IMR-90 (cell line): ENCODE measurements around the gene LHFPL5. TPM values are rescaled to one million over a fixed set of nuclear protein-coding genes. Genes with fewer than 3 reads are reported as not detected.

Experiments used
- ATAC-seq: fragments of 200-7000 bp; cut with Tn5 transposase; 2 replicates; pipeline ENCODE4 v1.9.1; 2020; ENCODE audit warnings: low read depth, mild to moderate bottlenecking, moderate library complexity
- BruUV-seq: library from RNA; stranded (reverse); fragments of 400-500 nt; replicated peaks from 2 replicates; lab custom pipeline; 2021; lab: Mats Ljungman, UMichigan
- CTCF ChIA-PET: fragments of 300-600 bp; formaldehyde crosslinking; extraction: SDS; loops from one replicate; lab custom pipeline; 2021; ENCODE audit warnings: antibody characterized with exemption; lab: Yijun Ruan, JAX
- POLR2A ChIA-PET: fragments of 300-600 bp; sonication (Branson Sonifier 250); formaldehyde crosslinking; loops from one replicate; lab custom pipeline; 2022; ENCODE audit warnings: antibody characterized with exemption; ENCODE audit not compliant: unreplicated experiment; lab: Charles Lee
- DNase-seq: peaks from one replicate; pipeline ENCODE4 v3.0.0; 2013
- H2AFZ ChIP-seq: replicated peaks from 2 replicates; pipeline ENCODE3; 2013; ENCODE audit warnings: low read length, mild to moderate bottlenecking; ENCODE audit not compliant: poor library complexity
- H2AK5ac ChIP-seq: 2 replicates; pipeline ENCODE4 v1.6.1; 2013; ENCODE audit warnings: low read depth, low read length, inconsistent platforms
- H2AK9ac ChIP-seq: replicated peaks from 2 replicates; pipeline ENCODE3; 2013; ENCODE audit warnings: mild to moderate bottlenecking, low read depth, low read length, moderate library complexity; ENCODE audit not compliant: poor library complexity
- H2BK120ac ChIP-seq: 2 replicates; pipeline ENCODE4 v1.6.1; 2013; ENCODE audit warnings: low read depth, low read length, inconsistent platforms
- H2BK15ac ChIP-seq: 3 replicates; pipeline ENCODE4 v1.6.1; 2013; ENCODE audit warnings: low read depth, low read length, inconsistent platforms
- H2BK20ac ChIP-seq: 2 replicates; pipeline ENCODE4 v1.6.1; 2013; ENCODE audit warnings: low read depth, mild to moderate bottlenecking, inconsistent platforms, low read length, moderate library complexity
- H2BK5ac ChIP-seq: 2 replicates; pipeline ENCODE4 v1.6.1; 2013; ENCODE audit warnings: mild to moderate bottlenecking, low read depth, low read length, inconsistent platforms; ENCODE audit not compliant: poor library complexity, severe bottlenecking
- H3K14ac ChIP-seq: replicated peaks from 2 replicates; pipeline ENCODE4 v1.6.1; 2013; ENCODE audit warnings: low read depth, low read length, inconsistent platforms
- H3K18ac ChIP-seq: 2 replicates; pipeline ENCODE4 v1.6.1; 2013; ENCODE audit warnings: low read depth, low read length, control low read depth
- H3K23ac ChIP-seq: 2 replicates; pipeline ENCODE4 v1.6.1; 2013; ENCODE audit warnings: low read depth, low read length, inconsistent platforms
- H3K27ac ChIP-seq: 2 replicates; pipeline ENCODE4 v1.5.1; 2013; ENCODE audit warnings: mild to moderate bottlenecking, control low read depth, low read length; ENCODE audit not compliant: insufficient read depth
- H3K27me3 ChIP-seq: 2 replicates; pipeline ENCODE4 v1.6.1; 2013; ENCODE audit warnings: low read length; ENCODE audit not compliant: control insufficient read depth, insufficient read depth
- H3K36me3 ChIP-seq: 2 replicates; pipeline ENCODE4 v1.6.1; 2013; ENCODE audit warnings: low read length, mixed read lengths; ENCODE audit not compliant: control insufficient read depth, insufficient read depth
- H3K4ac ChIP-seq: 2 replicates; pipeline ENCODE4 v1.6.1; 2013; ENCODE audit warnings: low read depth, low read length, inconsistent platforms
- H3K4me1 ChIP-seq: 2 replicates; pipeline ENCODE4 v1.6.1; 2013; ENCODE audit warnings: low read length, mixed read lengths; ENCODE audit not compliant: control insufficient read depth, insufficient read depth
- H3K4me2 ChIP-seq: 2 replicates; pipeline ENCODE4 v1.6.1; 2013; ENCODE audit warnings: low read depth, mild to moderate bottlenecking, control low read depth, low read length, moderate library complexity
- H3K4me3 ChIP-seq: 2 replicates; pipeline ENCODE4 v1.5.1; 2013; ENCODE audit warnings: low read depth, mild to moderate bottlenecking, control low read depth, low read length, moderate library complexity; ENCODE audit not compliant: insufficient read depth
- H3K56ac ChIP-seq: 2 replicates; pipeline ENCODE4 v1.6.1; 2013; ENCODE audit warnings: low read length, inconsistent platforms; ENCODE audit not compliant: insufficient read depth; ENCODE audit errors: extremely low read depth
- H3K79me1 ChIP-seq, 2 experiments: 2 replicates each; pipeline ENCODE4 v1.6.1; 2013; ENCODE audit warnings: low read length in 2 of 2, inconsistent platforms in 1 of 2, low read depth in 1 of 2
- H3K9ac ChIP-seq: 2 replicates; pipeline ENCODE4 v1.6.1; 2013; ENCODE audit warnings: low read depth, low read length, control low read depth
- H3K9me1 ChIP-seq: 2 replicates; pipeline ENCODE4 v1.6.1; 2013; ENCODE audit warnings: low read length, inconsistent platforms; ENCODE audit not compliant: insufficient read depth
- H3K9me3 ChIP-seq: 2 replicates; pipeline ENCODE4 v1.6.1; 2013; ENCODE audit warnings: low read length; ENCODE audit not compliant: control insufficient read depth, insufficient read depth
- H4K20me1 ChIP-seq: 2 replicates; pipeline ENCODE4 v1.6.1; 2013; ENCODE audit warnings: low read length, inconsistent platforms; ENCODE audit not compliant: insufficient read depth
- H4K5ac ChIP-seq: 2 replicates; pipeline ENCODE4 v1.6.1; 2013; ENCODE audit warnings: mild to moderate bottlenecking, low read depth, low read length, control low read depth
- H4K8ac ChIP-seq, 2 experiments: 2 replicates each; pipeline ENCODE4 v1.6.1; 2013; ENCODE audit warnings: low read depth in 2 of 2, low read length in 2 of 2, control low read depth in 1 of 2, inconsistent platforms in 1 of 2
- H4K91ac ChIP-seq: 2 replicates; pipeline ENCODE4 v1.6.1; 2013; ENCODE audit warnings: low read depth, low read length, inconsistent platforms; ENCODE audit not compliant: insufficient read depth
- BHLHE40 ChIP-seq: fragments of 150-350 bp; IDR thresholded peaks from 2 replicates; pipeline ENCODE4 v1.6.1; 2016; ENCODE audit warnings: mild to moderate bottlenecking, low read depth, low read length
- CEBPB ChIP-seq: IDR thresholded peaks from 2 replicates; pipeline ENCODE4 v1.6.1; 2012; ENCODE audit warnings: low read depth, low read length, improper control_type of control experiment
- CHD1 ChIP-seq: IDR thresholded peaks from 2 replicates; pipeline ENCODE4 v1.6.1; 2012; ENCODE audit warnings: low read depth, low read length, improper control_type of control experiment
- FOS ChIP-seq: fragments of 150-350 bp; IDR thresholded peaks from 2 replicates; pipeline ENCODE4 v1.6.1; 2016; ENCODE audit warnings: low read depth, low read length
- MAFK ChIP-seq: IDR thresholded peaks from 2 replicates; pipeline ENCODE4 v1.6.1; 2012; ENCODE audit warnings: low read depth, low read length, improper control_type of control experiment
- MAZ ChIP-seq: IDR thresholded peaks from 2 replicates; pipeline ENCODE4 v1.6.1; 2012; ENCODE audit warnings: low read depth, mild to moderate bottlenecking, low read length, improper control_type of control experiment, moderate library complexity, borderline replicate concordance
- MXI1 ChIP-seq: IDR thresholded peaks from 2 replicates; pipeline ENCODE4 v1.6.1; 2012; ENCODE audit warnings: low read depth, mild to moderate bottlenecking, low read length, moderate library complexity, borderline replicate concordance
- NFE2L2 ChIP-seq: fragments of 150-350 bp; IDR thresholded peaks from 2 replicates; pipeline ENCODE4 v1.6.1; 2016; ENCODE audit warnings: low read depth, mild to moderate bottlenecking, low read length
- POLR2A ChIP-seq: IDR thresholded peaks from 2 replicates; pipeline ENCODE4 v1.6.1; 2012; ENCODE audit warnings: mild to moderate bottlenecking, low read depth, low read length
- RAD21 ChIP-seq: IDR thresholded peaks from 2 replicates; pipeline ENCODE4 v1.6.1; 2012; ENCODE audit warnings: low read length, improper control_type of control experiment
- RCOR1 ChIP-seq: IDR thresholded peaks from 2 replicates; pipeline ENCODE4 v1.6.1; 2012; ENCODE audit warnings: mild to moderate bottlenecking, low read length, improper control_type of control experiment; ENCODE audit not compliant: insufficient replicate concordance
- RFX5 ChIP-seq: IDR thresholded peaks from 2 replicates; pipeline ENCODE4 v1.8.0; 2012; ENCODE audit warnings: low read depth, mild to moderate bottlenecking, low read length, moderate library complexity
- SMC3 ChIP-seq: fragments of 150-350 bp; IDR thresholded peaks from 2 replicates; pipeline ENCODE4 v1.6.1; 2016; ENCODE audit warnings: low read depth, mild to moderate bottlenecking, antibody characterized with exemption, low read length, moderate library complexity
- whole genome bisulfite sequencing, 2 experiments: methylation state at CpG; one replicate each; pipeline versions ENCODE4 v1.1.5 to v1.1.7; 2013; ENCODE audit warnings: missing lambda C conversion rate in 2 of 2; ENCODE audit not compliant: insufficient read length in 1 of 2; ENCODE audit errors: extremely low coverage in 2 of 2; 5-methylcytosine and 5-hydroxymethylcytosine counted together
- dilution Hi-C: fragments of 300-500 bp; cut with HindIII; formaldehyde crosslinking; loops from one replicate; pipeline ENCODE4 v1.14.3; 2018; ENCODE audit warnings: low sequenced_read_pairs; ENCODE audit not compliant: unreplicated experiment
- in situ Hi-C: fragments of 300-500 bp; cut with MboI; formaldehyde crosslinking; loops from 3 replicates; pipeline ENCODE4 v1.14.3; 2019; ENCODE audit warnings: low sequenced_read_pairs, inconsistent platforms, mixed read lengths
- intact Hi-C: fragments of 100-400 bp; cut with micrococcal nuclease; formaldehyde crosslinking; loops from 2 replicates; pipeline ENCODE4 v1.10.0; 2022
- polyA plus RNA-seq, 3 experiments: library from polyadenylated mRNA; depleted of rRNA; stranded (reverse); fragments of >200 nt; gene quantifications; 2 replicates each; pipeline ENCODE4 v1.2.3, GENCODE V29; 2012; ENCODE audit warnings: low replicate concordance in 1 of 3
- total RNA-seq: library from RNA; depleted of rRNA; stranded (reverse); fragments of >200 nt; gene quantifications from 2 replicates; pipeline ENCODE4 v1.2.3, GENCODE V29; 2012
- TF ChIP-seq, protein P1 (sequence below): fragments of 150-350 bp; IDR thresholded peaks from 2 replicates; pipeline ENCODE4 v1.6.1; 2016; ENCODE audit warnings: low read depth, mild to moderate bottlenecking, low read length, moderate library complexity, borderline replicate concordance
- TF ChIP-seq, protein P2 (sequence below): fragments of 150-350 bp; IDR thresholded peaks from 2 replicates; pipeline ENCODE4 v1.6.1; 2017; ENCODE audit warnings: mild to moderate bottlenecking, antibody characterized with exemption, low read length, low read depth
- TF ChIP-seq, protein P3 (sequence below): conservative IDR thresholded peaks from 2 replicates; pipeline ENCODE4 v1.5.1; 2012; ENCODE audit warnings: mild to moderate bottlenecking, low read depth, low read length, improper control_type of control experiment

LHFPL5 gene
- total and polyA plus RNA-seq, 2 of the 4 experiments (the other 2 are of a cell fraction): not detected

DNA sequence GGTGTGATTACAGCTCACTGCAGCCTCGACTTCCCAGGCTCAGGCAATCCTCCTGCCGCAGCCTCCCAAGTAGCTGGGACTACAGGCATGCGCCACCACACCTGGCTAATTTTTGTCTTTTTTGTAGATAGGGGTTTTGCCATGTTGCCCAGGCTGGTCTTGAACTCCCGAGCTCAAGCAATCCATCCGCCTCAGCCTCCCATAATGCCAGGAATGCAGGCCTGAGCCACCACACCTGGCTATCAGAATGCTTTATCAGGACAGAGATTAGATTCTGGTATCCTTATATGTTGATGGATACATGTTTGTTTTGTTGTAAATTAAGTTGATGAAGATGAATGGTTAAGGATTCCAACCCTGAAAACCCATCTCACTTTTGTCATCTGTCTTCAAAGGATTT, 24.2 kb downstream of the LHFPL5 start:
- no peak overlapping the region for H2BK5ac ChIP-seq
- ATAC-seq: no peak
- H4K8ac ChIP-seq: no peak overlapping the region
- H2BK120ac ChIP-seq: no peak overlapping the region
- no peak overlapping the region for H4K5ac ChIP-seq
- no peak overlapping the region for H3K27ac ChIP-seq
- H3K79me1 ChIP-seq: no peaks in the 10 kb centered on the region
- no peak overlapping the region for H3K4ac ChIP-seq
- no peak overlapping the region for H3K4me2 ChIP-seq
- H4K20me1 ChIP-seq: no peaks in the 10 kb centered on the region
- no peak overlapping the region for H2AK5ac ChIP-seq
- no peak for DNase-seq
- H2AFZ ChIP-seq: no peak overlapping the region
- H3K56ac ChIP-seq: no peak overlapping the region
- no peak overlapping the region for H3K9ac ChIP-seq
- no peak overlapping the region for H3K18ac ChIP-seq
- BruUV-seq: no TSS peak
- no peak overlapping the region for H3K14ac ChIP-seq
- no peak overlapping the region for H2BK15ac ChIP-seq
- dilution Hi-C loops (no loop called here), intact Hi-C loops (no loop called here), in situ Hi-C loops (no loop called here)
- no peaks in the 10 kb centered on the region; the same call in 1 of the 2 replicates for H3K4me1 ChIP-seq
- no peak overlapping the region for H3K23ac ChIP-seq
- H3K36me3 ChIP-seq: no peaks in the 10 kb centered on the region
- no peak overlapping the region for H2AK9ac ChIP-seq
- H3K9me3 ChIP-seq: no peaks in the 10 kb centered on the region
- H3K27me3 ChIP-seq: no peaks in the 10 kb centered on the region; the same call in none of the 2 replicates
- H3K9me1 ChIP-seq: no peaks in the 10 kb centered on the region
- no peak overlapping the region for H3K4me3 ChIP-seq
- no peak overlapping the region for H2BK20ac ChIP-seq
- CTCF ChIA-PET: no interaction called here
- TF ChIP-seq SMC3 (no peak), MAFK (no peak), FOS (no peak), CEBPB (no peak), CHD1 (no peak), RFX5 (no peak), RCOR1 (no peak), MAZ (no peak), NFE2L2 (no peak), RAD21 (no peak), POLR2A (no peak), BHLHE40 (no peak), MXI1 (no peak)
- TF ChIP-seq, protein P1, sequence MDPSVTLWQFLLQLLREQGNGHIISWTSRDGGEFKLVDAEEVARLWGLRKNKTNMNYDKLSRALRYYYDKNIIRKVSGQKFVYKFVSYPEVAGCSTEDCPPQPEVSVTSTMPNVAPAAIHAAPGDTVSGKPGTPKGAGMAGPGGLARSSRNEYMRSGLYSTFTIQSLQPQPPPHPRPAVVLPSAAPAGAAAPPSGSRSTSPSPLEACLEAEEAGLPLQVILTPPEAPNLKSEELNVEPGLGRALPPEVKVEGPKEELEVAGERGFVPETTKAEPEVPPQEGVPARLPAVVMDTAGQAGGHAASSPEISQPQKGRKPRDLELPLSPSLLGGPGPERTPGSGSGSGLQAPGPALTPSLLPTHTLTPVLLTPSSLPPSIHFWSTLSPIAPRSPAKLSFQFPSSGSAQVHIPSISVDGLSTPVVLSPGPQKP: no peak
- TF ChIP-seq, protein P2, sequence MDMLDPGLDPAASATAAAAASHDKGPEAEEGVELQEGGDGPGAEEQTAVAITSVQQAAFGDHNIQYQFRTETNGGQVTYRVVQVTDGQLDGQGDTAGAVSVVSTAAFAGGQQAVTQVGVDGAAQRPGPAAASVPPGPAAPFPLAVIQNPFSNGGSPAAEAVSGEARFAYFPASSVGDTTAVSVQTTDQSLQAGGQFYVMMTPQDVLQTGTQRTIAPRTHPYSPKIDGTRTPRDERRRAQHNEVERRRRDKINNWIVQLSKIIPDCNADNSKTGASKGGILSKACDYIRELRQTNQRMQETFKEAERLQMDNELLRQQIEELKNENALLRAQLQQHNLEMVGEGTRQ: no peak
- TF ChIP-seq, protein P3, sequence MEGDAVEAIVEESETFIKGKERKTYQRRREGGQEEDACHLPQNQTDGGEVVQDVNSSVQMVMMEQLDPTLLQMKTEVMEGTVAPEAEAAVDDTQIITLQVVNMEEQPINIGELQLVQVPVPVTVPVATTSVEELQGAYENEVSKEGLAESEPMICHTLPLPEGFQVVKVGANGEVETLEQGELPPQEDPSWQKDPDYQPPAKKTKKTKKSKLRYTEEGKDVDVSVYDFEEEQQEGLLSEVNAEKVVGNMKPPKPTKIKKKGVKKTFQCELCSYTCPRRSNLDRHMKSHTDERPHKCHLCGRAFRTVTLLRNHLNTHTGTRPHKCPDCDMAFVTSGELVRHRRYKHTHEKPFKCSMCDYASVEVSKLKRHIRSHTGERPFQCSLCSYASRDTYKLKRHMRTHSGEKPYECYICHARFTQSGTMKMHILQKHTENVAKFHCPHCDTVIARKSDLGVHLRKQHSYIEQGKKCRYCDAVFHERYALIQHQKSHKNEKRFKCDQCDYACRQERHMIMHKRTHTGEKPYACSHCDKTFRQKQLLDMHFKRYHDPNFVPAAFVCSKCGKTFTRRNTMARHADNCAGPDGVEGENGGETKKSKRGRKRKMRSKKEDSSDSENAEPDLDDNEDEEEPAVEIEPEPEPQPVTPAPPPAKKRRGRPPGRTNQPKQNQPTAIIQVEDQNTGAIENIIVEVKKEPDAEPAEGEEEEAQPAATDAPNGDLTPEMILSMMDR: no peak
- no CpG with 5 or more reads among the region's 5 CpGs for WGBS, 2 experiments
- no peak overlapping the region for H4K91ac ChIP-seq
- POLR2A ChIA-PET: no interaction called here
